DOHH2 (cell line): ENCODE data around the gene ARFGEF3.

Experiments used
- H3F3A ChIP-seq: fragments of 200-600 bp; sonication (generic), shearing (Covaris generic); 2 replicates; pipeline ENCODE4 v1.6.0; 2016; ENCODE audit warnings: antibody characterized with exemption, mild to moderate bottlenecking; ENCODE audit not compliant: control insufficient read depth, insufficient read depth
- H3K27ac ChIP-seq: fragments of 200-600 bp; sonication (generic); 2 replicates; pipeline ENCODE4 v1.5.1; 2014; ENCODE audit warnings: low read depth, mild to moderate bottlenecking, low read length, moderate library complexity
- H3K27me3 ChIP-seq: fragments of 200-600 bp; sonication (generic); 2 replicates; pipeline ENCODE4 v1.6.1; 2014; ENCODE audit warnings: mild to moderate bottlenecking, low read length, mixed read lengths; ENCODE audit not compliant: control insufficient read depth
- H3K36me3 ChIP-seq: fragments of 200-600 bp; sonication (generic); 2 replicates; pipeline ENCODE4 v1.6.1; 2014; ENCODE audit warnings: mild to moderate bottlenecking, low read length, moderate library complexity, mixed read lengths; ENCODE audit not compliant: control insufficient read depth
- H3K4me1 ChIP-seq: fragments of 200-600 bp; sonication (generic); 2 replicates; pipeline ENCODE4 v1.6.1; 2014; ENCODE audit warnings: mild to moderate bottlenecking, low read length, mixed read lengths; ENCODE audit not compliant: control insufficient read depth
- H3K4me2 ChIP-seq: fragments of 200-600 bp; sonication (generic); 2 replicates; pipeline ENCODE4 v1.6.0; 2014; ENCODE audit warnings: mild to moderate bottlenecking, low read length, moderate library complexity
- H3K4me3 ChIP-seq: fragments of 200-600 bp; sonication (generic); 2 replicates; pipeline ENCODE4 v1.5.1; 2014; ENCODE audit warnings: mild to moderate bottlenecking, low read length, mixed read lengths
- H3K79me2 ChIP-seq: fragments of 200-600 bp; sonication (generic); 2 replicates; pipeline ENCODE4 v1.6.1; 2014; ENCODE audit warnings: mild to moderate bottlenecking, low read length, mixed read lengths; ENCODE audit not compliant: control insufficient read depth
- H3K9me2 ChIP-seq: fragments of 200-600 bp; sonication (generic); replicated peaks from 2 replicates; pipeline ENCODE4 v1.6.1; 2014; ENCODE audit warnings: mild to moderate bottlenecking, low read length, mixed read lengths; ENCODE audit not compliant: control insufficient read depth
- H3K9me3 ChIP-seq: fragments of 200-600 bp; sonication (generic); 2 replicates; pipeline ENCODE4 v1.6.1; 2014; ENCODE audit warnings: antibody characterized with exemption, low read length, mixed read lengths; ENCODE audit not compliant: control insufficient read depth, insufficient read depth
- H4K20me1 ChIP-seq: fragments of 200-600 bp; sonication (generic); 2 replicates; pipeline ENCODE4 v1.6.0; 2014; ENCODE audit warnings: low read depth, mild to moderate bottlenecking, antibody characterized with exemption, low read length, moderate library complexity; ENCODE audit not compliant: control insufficient read depth, insufficient read depth
- CTCF ChIP-seq: fragments of 200-600 bp; sonication (generic); IDR thresholded peaks from one replicate; pipeline ENCODE4 v1.5.1; 2014; ENCODE audit warnings: antibody characterized with exemption, mild to moderate bottlenecking, low read depth, low read length; ENCODE audit not compliant: poor library complexity, severe bottlenecking
- EZH2phosphoT487 ChIP-seq: fragments of 200-600 bp; sonication (generic); IDR thresholded peaks from 2 replicates; pipeline ENCODE4 v1.6.1; 2017; ENCODE audit warnings: borderline replicate concordance, mild to moderate bottlenecking, antibody characterized with exemption, low read length, moderate library complexity, mixed read lengths

ARFGEF3 gene

GRCh38 chr6:138257638-138258040 lies 95.9 kb downstream of the ARFGEF3 start:
- Histone ChIP-seq H3K9me2 (no peaks in the 10 kb centered on the region), H4K20me1 (no peaks in the 10 kb centered on the region), H3K4me1 (no peaks in the 10 kb centered on the region), H3K36me3 (no peaks in the 10 kb centered on the region), H3K79me2 (no peaks in the 10 kb centered on the region), H3K27me3 (no peaks in the 10 kb centered on the region), H3K9me3 (no peaks in the 10 kb centered on the region), H3K4me3 (no peak overlapping the region), H3K27ac (no peak overlapping the region), H3F3A (no peaks in the 10 kb centered on the region), H3K4me2 (no peak overlapping the region)
- TF ChIP-seq CTCF (no peak), EZH2phosphoT487 (no peak)

GRCh38 chr6:138258197-138258596 lies 96.5 kb downstream of the ARFGEF3 start:
- Histone ChIP-seq H3K9me2 (no peaks in the 10 kb centered on the region), H3K9me3 (no peaks in the 10 kb centered on the region), H3F3A (no peaks in the 10 kb centered on the region), H3K79me2 (no peaks in the 10 kb centered on the region), H3K27me3 (no peaks in the 10 kb centered on the region), H4K20me1 (no peaks in the 10 kb centered on the region), H3K4me3 (no peak overlapping the region), H3K4me1 (no peaks in the 10 kb centered on the region), H3K36me3 (no peaks in the 10 kb centered on the region), H3K27ac (no peak overlapping the region), H3K4me2 (no peak overlapping the region)
- TF ChIP-seq CTCF (no peak), EZH2phosphoT487 (no peak)

GRCh38 chr6:138258991-138259390 lies 97.3 kb downstream of the ARFGEF3 start:
- H3K9me2 ChIP-seq, result no peaks in the 10 kb centered on the region
- H3K4me1 ChIP-seq, result no peaks in the 10 kb centered on the region
- H3K4me2 ChIP-seq, result no peak overlapping the region
- H3F3A ChIP-seq, result no peaks in the 10 kb centered on the region
- H3K36me3 ChIP-seq, result no peaks in the 10 kb centered on the region
- H3K4me3 ChIP-seq, result no peak overlapping the region
- H3K27me3 ChIP-seq, result no peaks in the 10 kb centered on the region
- TF ChIP-seq EZH2phosphoT487 (no peak), CTCF (no peak)
- no peak overlapping the region for H3K27ac ChIP-seq
- H3K9me3 ChIP-seq, result no peaks in the 10 kb centered on the region
- no peaks in the 10 kb centered on the region for H3K79me2 ChIP-seq
- H4K20me1 ChIP-seq, result no peaks in the 10 kb centered on the region
